Type B pancreatic cell (in vitro differentiated cells): ENCODE measurements around the gene CCDC106. TPM values are rescaled to one million over a fixed set of nuclear protein-coding genes. Genes with fewer than 3 reads are reported as not detected.

Experiments
- DNase-seq: peaks from one replicate; pipeline ENCODE4 v3.0.0; 2021; ENCODE audit warnings: mixed read lengths; ENCODE audit not compliant: unreplicated experiment; ENCODE audit errors: extremely low spot score
- H3K27ac Mint-ChIP-seq: 2 replicates; pipeline ENCODE4 v1.8.0; 2021; ENCODE audit warnings: mild to moderate bottlenecking, mixed read lengths
- H3K27me3 Mint-ChIP-seq: 2 replicates; pipeline ENCODE4 v1.8.0; 2021; ENCODE audit warnings: mixed read lengths
- H3K36me3 Mint-ChIP-seq: 2 replicates; pipeline ENCODE4 v1.8.0; 2021; ENCODE audit warnings: mixed read lengths
- H3K4me1 Mint-ChIP-seq: one replicate; pipeline ENCODE4 v1.8.0; 2021; ENCODE audit warnings: mixed read lengths; ENCODE audit not compliant: unreplicated experiment
- H3K4me3 Mint-ChIP-seq: 2 replicates; pipeline ENCODE4 v1.8.0; 2021; ENCODE audit warnings: mild to moderate bottlenecking, mixed read lengths
- H3K9me3 Mint-ChIP-seq: 2 replicates; pipeline ENCODE4 v1.8.0; 2021; ENCODE audit warnings: mixed read lengths
- total RNA-seq: library from RNA; stranded (reverse); gene quantifications from 2 replicates; pipeline ENCODE4 v1.2.1, GENCODE V29; 2021; ENCODE audit warnings: low replicate concordance
- TF ChIP-seq, protein P1 (sequence below): fragments of 200-600 bp; sonication (generic); conservative IDR thresholded peaks from 2 replicates; pipeline ENCODE4 v1.5.0; 2021; ENCODE audit warnings: antibody characterized with exemption, mild to moderate bottlenecking

The CCDC106 gene
- total RNA-seq, 1 donor from 2014 or later: 18.1 TPM

DNA sequence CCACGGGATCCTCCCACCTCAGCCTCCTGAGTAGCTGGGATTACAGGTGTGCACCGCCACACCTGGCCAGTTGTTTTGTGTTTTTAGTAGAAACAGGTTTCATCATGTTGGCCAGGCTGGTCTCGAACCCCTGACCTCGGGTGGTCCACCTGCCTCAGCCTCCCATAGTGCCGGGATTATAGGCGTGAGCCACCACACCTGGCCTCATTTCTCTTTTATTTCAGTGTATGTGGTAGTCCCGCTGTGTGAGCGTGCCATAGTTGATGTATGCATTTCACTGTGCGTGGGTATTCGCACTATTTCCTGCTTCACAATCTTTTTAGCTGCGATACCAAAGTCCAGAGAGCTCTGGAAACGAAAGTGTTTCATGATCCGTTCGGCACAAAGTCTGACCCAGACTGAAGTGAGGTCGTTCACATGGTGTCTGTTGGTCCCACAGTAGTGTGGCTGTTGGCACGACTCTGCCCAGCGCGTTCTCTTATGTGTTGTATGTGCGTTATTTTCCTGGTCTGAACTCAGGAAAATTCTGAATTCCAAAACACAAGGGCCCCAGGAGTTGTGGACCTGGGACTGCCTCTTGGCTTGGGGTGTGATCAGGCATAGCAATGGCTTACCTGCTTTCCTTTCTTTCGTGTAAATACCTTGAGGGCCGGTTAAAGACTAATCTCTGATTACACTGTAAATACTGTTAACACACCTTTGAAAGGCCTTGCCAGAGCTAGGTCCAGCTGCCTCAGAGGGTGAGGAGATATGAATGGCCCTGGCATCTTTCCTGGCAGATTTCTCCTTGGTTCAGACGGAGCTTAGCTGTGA lies 35.6 kb downstream of the CCDC106 start:
- peak overlapping the region; percentile 92 for H3K27ac Mint-ChIP-seq
- H3K9me3 Mint-ChIP-seq: no peaks in the 10 kb centered on the region
- no peaks in the 10 kb centered on the region for H3K4me1 Mint-ChIP-seq
- peak overlapping the region; percentile 34 for H3K4me3 Mint-ChIP-seq
- no peaks in the 10 kb centered on the region for H3K27me3 Mint-ChIP-seq
- TF ChIP-seq, protein P1, sequence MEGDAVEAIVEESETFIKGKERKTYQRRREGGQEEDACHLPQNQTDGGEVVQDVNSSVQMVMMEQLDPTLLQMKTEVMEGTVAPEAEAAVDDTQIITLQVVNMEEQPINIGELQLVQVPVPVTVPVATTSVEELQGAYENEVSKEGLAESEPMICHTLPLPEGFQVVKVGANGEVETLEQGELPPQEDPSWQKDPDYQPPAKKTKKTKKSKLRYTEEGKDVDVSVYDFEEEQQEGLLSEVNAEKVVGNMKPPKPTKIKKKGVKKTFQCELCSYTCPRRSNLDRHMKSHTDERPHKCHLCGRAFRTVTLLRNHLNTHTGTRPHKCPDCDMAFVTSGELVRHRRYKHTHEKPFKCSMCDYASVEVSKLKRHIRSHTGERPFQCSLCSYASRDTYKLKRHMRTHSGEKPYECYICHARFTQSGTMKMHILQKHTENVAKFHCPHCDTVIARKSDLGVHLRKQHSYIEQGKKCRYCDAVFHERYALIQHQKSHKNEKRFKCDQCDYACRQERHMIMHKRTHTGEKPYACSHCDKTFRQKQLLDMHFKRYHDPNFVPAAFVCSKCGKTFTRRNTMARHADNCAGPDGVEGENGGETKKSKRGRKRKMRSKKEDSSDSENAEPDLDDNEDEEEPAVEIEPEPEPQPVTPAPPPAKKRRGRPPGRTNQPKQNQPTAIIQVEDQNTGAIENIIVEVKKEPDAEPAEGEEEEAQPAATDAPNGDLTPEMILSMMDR: no peak
- DNase-seq: no peak
- peaks cover 3% of the 10 kb centered on the region for H3K36me3 Mint-ChIP-seq

DNA sequence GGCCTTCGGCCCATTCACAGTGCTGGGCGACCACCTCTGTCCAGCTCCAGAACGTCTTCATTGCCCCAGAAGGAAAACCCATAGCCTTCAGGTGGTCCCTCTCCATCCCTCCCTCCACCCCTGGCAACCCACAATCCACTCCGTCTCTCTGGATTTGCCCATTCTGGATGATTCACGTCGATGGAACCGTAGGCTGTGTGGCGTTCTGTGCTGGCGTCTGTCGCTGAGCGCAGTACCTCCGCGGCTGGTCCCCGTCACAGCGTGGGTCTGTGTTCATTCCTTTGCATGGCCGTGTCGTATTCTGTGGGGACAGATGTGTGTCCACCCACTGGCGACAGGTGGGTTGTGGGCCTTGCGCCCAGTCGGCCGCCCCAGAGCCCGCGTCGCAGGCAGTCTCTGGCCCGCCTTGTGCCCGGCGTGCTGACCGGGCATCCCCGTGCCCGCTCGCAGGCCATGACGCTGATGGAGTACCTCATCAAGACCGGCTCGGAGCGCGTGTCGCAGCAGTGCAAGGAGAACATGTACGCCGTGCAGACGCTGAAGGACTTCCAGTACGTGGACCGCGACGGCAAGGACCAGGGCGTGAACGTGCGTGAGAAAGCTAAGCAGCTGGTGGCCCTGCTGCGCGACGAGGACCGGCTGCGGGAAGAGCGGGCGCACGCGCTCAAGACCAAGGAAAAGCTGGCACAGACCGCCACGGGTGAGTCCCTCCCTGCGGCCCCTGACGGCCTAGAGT lies 37.1 kb downstream of the CCDC106 start:
- Mint-ChIP-seq H3K4me1 (no peaks in the 10 kb centered on the region), H3K27me3 (no peaks in the 10 kb centered on the region), H3K36me3 (no peaks in the 10 kb centered on the region), H3K4me3 (no peak overlapping the region), H3K27ac (peak overlapping the region; percentile 26), H3K9me3 (no peaks in the 10 kb centered on the region)
- DNase-seq: no peak
- TF ChIP-seq, protein P1: no peak

DNA sequence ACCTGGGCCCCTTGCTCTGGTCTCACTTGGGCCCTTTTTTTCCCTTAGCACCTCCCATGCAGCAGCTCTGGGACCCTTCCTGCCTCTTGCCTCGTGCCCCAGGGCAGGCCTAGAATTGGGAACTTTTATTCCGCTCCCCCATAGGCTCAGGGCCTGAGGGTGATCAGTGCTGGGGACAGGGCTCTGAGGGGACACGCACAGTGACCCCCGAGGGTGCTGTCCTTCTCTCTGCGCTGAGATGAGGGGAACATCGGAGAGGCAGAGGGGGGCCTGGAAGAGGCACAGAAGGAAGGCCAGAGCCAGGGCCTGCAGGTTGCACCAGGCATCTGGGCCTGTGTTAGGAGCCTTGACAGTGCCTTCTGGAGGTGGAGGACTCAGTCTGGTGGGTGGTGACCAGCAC lies 37.8 kb downstream of the CCDC106 start:
- no peaks in the 10 kb centered on the region for H3K4me1 Mint-ChIP-seq
- DNase-seq: no peak

DNA sequence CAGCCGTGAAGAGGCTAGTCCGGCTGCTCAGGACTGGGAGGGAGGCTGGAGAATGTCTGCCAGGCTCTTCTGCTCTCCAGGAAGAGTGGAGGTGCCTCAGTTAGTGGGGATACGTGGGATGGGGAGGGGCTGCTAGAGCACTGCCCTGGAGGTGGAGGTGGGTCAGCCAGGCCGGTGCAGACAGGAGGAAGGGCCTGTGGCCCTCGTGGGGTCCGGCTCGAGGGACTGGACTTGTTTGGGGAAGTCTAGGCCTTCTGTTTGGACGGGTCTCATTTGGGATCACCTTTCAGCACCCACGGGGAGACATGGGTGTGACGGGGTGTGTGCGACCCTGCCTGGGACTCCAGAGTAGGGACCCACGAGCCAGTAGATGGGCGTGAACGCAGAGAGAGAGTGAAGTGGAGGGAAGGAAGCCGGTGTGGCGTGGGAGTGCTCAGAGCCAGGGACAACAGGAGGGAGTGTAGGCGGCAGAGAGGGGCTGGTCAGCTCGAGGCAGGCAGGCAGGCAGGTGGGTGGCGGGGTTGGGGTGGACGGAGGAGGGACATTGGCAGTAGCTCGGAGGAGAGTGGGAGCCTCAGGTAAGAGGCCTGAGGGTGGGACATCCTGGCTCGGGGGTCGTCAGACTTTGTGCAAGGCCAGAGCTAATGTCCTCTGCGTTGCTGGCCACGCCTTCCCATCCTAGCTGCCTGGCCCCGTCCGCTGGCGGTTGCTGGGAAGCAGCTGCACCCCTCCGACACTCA lies 38.5 kb downstream of the CCDC106 start:
- H3K36me3 Mint-ChIP-seq: no peaks in the 10 kb centered on the region
- DNase-seq: no peak
- H3K4me3 Mint-ChIP-seq: no peak overlapping the region
- TF ChIP-seq, protein P1: no peak
- no peaks in the 10 kb centered on the region for H3K4me1 Mint-ChIP-seq
- H3K27ac Mint-ChIP-seq: no peak overlapping the region
- H3K9me3 Mint-ChIP-seq: no peaks in the 10 kb centered on the region
- H3K27me3 Mint-ChIP-seq: no peaks in the 10 kb centered on the region

More for the DNA sequence above, 37.8 kb downstream of the CCDC106 start:
- Mint-ChIP-seq H3K27ac (no peak overlapping the region), H3K36me3 (no peaks in the 10 kb centered on the region), H3K4me3 (no peak overlapping the region), H3K9me3 (no peaks in the 10 kb centered on the region), H3K27me3 (no peaks in the 10 kb centered on the region)
- TF ChIP-seq, protein P1: no peak

DNA sequence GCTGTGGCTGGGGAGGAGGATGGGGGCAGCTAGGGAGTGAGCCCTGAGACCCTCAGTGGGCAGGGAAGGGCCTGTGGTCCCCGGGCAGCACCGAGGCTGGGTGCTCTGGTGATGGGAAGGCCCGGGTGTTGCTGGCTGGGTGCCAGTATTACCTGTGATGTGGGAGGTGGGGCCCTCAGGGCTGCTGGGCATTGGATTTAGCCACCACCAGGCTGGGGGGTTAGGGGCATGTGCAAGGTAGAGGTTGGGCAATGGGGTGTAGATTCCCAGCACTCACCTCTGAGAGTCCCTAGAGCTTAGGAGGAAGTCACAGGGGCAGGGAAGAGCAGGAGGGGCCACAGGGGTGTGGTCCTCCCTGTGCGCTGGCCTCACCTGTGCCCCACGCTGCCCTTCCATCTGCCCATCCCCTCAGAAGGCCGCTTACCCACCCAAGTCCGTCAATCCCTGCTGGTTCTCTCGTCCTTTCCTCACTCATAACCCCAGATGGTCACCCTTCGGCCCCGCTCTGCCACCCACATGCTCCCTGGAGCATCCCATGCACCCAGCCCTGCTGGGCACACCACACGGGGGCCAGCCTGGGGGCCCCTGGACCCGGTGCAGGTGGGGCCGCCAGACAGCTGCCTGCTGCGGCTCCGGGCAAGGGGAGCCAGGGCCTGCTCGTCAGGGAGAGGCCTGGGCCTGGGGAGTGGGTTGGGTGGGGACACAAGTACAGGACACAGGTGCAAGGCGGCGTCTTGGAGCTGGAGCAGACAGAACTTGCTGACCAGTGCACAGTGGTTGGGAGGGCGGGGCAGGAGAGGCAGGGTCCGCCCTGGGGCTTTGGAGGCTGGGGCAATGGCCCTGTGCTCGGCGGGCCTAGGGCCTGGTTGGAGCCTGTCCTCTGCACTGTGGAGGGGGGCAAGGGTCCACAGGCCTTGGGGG lies 39.5 kb downstream of the CCDC106 start:
- no peaks in the 10 kb centered on the region for H3K27me3 Mint-ChIP-seq
- H3K27ac Mint-ChIP-seq: no peak overlapping the region
- H3K4me1 Mint-ChIP-seq: no peaks in the 10 kb centered on the region
- no peaks in the 10 kb centered on the region for H3K36me3 Mint-ChIP-seq
- no peak for DNase-seq
- H3K4me3 Mint-ChIP-seq: no peak overlapping the region
- H3K9me3 Mint-ChIP-seq: no peaks in the 10 kb centered on the region
- TF ChIP-seq, protein P1: no peak
